ENCODE results near the gene FAM237A. TPM values are rescaled to one million over a fixed set of nuclear protein-coding genes. Genes with fewer than 3 reads are reported as not detected.

Gene FAM237A
- total RNA-seq, 2 experiments from 2014 or later: not detected

DNA sequence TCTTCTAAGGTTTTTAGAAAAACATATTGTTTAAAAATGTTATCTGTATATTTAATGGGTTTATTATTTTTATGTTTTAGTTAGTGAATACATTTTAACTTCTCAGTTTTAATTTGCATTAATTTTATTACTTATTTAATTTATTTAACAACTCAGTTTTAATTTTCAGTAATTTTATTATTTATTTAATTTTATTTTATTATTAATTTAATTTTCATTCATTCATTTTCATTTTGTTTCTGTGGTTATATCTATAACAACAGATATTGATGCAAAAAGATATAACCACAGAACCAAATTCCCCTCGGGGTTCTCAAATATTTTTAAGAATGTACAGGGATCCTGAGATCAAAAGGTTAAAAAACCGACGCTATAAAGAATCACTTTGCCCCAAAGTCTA, 23.0 kb downstream of the FAM237A start:
- Mint-ChIP-seq H3K27ac (no peak overlapping the region), H3K4me3 (no peak overlapping the region), H3K27me3 (peaks cover 24% of the 10 kb centered on the region), H3K4me1 (ENCODE audit: low read depth) (no peaks in the 10 kb centered on the region), H3K9me3 (no peaks in the 10 kb centered on the region), H3K36me3 (ENCODE audit: low read depth) (no peaks in the 10 kb centered on the region)
- Histone ChIP-seq H3K27ac (ENCODE audit: low read depth in 1 of 2, low read length in 2 of 2) (no peak overlapping the region), H3K9me3 (ENCODE audit: control insufficient read depth in 1 of 2, insufficient read depth in 1 of 2, low read length in 2 of 2) (no peaks in the 10 kb centered on the region), H3K36me3 (ENCODE audit: insufficient read depth, low read length) (no peaks in the 10 kb centered on the region), H3K27me3 (ENCODE audit: control insufficient read depth in 1 of 2, insufficient read depth in 2 of 2, low read length in 2 of 2) (no peaks in the 10 kb centered on the region), H3K4me3 (ENCODE audit: low read length) (no peak overlapping the region), H3K4me1 (ENCODE audit: insufficient read depth, low read length) (no peaks in the 10 kb centered on the region)
- ChIA-PET CTCF (no interaction called here), POLR2A (no interaction called here)
- DNase-seq (no peak), ATAC-seq (ENCODE audit: poor library complexity) (no peak)
- intact Hi-C loops (cut with DNase I, micrococcal nuclease): no loop called here
- no peak for TF ChIP-seq CTCF (IDR thresholded peaks at IDR 0.05)

DNA sequence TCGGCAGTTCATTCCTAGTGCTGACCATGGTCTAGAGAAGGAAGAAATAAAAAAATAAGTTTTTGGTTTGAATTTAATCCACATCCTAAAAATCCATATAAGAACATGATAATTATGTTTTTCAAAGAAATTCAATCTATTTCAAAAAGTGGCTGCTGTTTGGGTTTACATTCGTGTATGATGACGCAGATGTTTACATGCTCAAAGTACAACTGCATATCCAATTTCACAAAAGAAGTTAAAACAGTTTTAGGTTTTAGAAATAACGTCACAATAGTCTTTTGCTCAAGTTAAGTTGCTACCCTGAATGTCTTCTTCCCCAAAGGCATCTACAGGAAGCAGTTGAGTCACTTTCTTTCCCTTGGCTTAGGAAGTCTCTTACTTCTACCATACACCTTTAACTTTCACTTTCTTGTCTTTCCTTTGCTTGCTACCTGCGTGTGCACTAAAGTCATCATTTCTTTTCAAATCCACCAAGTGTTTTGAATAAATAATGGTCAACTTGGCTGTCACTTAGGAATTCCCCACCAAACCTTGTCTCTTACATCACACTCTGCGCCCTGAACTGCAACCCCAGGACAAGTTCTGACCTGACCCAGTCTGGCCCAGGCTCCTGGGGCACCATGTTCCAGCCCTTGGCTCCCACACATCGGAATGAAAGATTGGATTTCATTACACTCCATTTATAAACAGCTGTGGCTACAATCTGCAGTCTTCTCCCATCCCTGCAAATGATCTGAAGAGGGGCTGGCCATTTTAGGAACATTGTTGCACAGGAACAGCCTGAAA, 28.4 kb downstream of the FAM237A start:
- Histone ChIP-seq H3K9me3 (ENCODE audit: control insufficient read depth in 1 of 2, insufficient read depth in 1 of 2, low read length in 2 of 2) (no peaks in the 10 kb centered on the region), H3K27me3 (ENCODE audit: control insufficient read depth in 1 of 2, insufficient read depth in 2 of 2, low read length in 2 of 2) (peaks cover 0 to 5% of the 10 kb centered on the region in 2 experiments), H3K4me1 (ENCODE audit: insufficient read depth, low read length) (no peaks in the 10 kb centered on the region), H3K36me3 (ENCODE audit: insufficient read depth, low read length) (no peaks in the 10 kb centered on the region), H3K27ac (ENCODE audit: low read depth in 1 of 2, low read length in 2 of 2) (no peak overlapping the region), H3K4me3 (ENCODE audit: low read length) (no peak overlapping the region)
- Mint-ChIP-seq H3K36me3 (ENCODE audit: low read depth) (no peaks in the 10 kb centered on the region), H3K4me3 (no peak overlapping the region), H3K27ac (no peak overlapping the region), H3K9me3 (no peaks in the 10 kb centered on the region), H3K4me1 (ENCODE audit: low read depth) (no peaks in the 10 kb centered on the region), H3K27me3 (peaks cover 32% of the 10 kb centered on the region)
- intact Hi-C loops (cut with DNase I, micrococcal nuclease): no loop called here
- no peak for ATAC-seq (ENCODE audit: poor library complexity)
- POLR2A ChIA-PET: no interaction called here
- CTCF ChIA-PET: no interaction called here
- no peak for TF ChIP-seq CTCF (IDR thresholded peaks at IDR 0.05)
- no peak for DNase-seq

DNA sequence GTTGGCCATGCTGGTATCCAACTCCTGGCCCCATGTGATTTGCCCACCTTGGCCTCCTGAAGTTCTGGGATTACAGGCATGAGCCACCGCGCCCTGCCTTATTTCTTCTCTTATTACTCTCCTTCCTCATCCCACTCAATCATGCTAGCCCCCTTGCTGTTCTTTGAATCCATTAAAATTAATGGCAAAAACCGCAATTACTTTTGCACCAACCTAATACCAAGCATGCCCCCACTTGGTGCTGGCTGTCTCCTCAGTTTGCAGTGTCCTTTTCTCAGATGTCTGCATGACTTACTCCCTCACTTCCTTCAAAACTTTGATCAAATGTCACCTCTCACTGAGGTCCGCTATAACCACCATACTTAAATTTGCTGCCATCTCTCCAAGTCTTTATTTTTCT, 41.3 kb downstream of the FAM237A start:
- peaks cover 6% of the 10 kb centered on the region for H3K27me3 Mint-ChIP-seq
- H3K9me3 Mint-ChIP-seq: no peaks in the 10 kb centered on the region
- ChIA-PET POLR2A (no interaction called here), CTCF (no interaction called here)
- H3K36me3 ChIP-seq (ENCODE audit: insufficient read depth, low read length): no peaks in the 10 kb centered on the region
- H3K9me3 ChIP-seq (ENCODE audit: control insufficient read depth in 1 of 2, insufficient read depth in 1 of 2, low read length in 2 of 2): no peaks in the 10 kb centered on the region
- DNase-seq: no peak
- intact Hi-C loops (cut with DNase I, micrococcal nuclease): no loop called here
- no peak for ATAC-seq (ENCODE audit: poor library complexity)
- no peaks in the 10 kb centered on the region for H3K4me1 ChIP-seq (ENCODE audit: insufficient read depth, low read length)
- H3K27ac ChIP-seq (ENCODE audit: low read depth in 1 of 2, low read length in 2 of 2): no peak overlapping the region
- no peak overlapping the region for H3K27ac Mint-ChIP-seq
- no peaks in the 10 kb centered on the region for H3K4me1 Mint-ChIP-seq (ENCODE audit: low read depth)
- no peaks in the 10 kb centered on the region for H3K36me3 Mint-ChIP-seq (ENCODE audit: low read depth)
- no peak for TF ChIP-seq CTCF (IDR thresholded peaks at IDR 0.05)
- no peak overlapping the region for H3K4me3 ChIP-seq (ENCODE audit: low read length)
- H3K4me3 Mint-ChIP-seq: no peak overlapping the region
- H3K27me3 ChIP-seq (ENCODE audit: control insufficient read depth in 1 of 2, insufficient read depth in 2 of 2, low read length in 2 of 2): no peaks in the 10 kb centered on the region
